ENCODE results near the gene CRISPLD2. TPM values are rescaled to one million over a fixed set of nuclear protein-coding genes. Genes with fewer than 3 reads are reported as not detected.
A peak's percentile ranks its signal among the peaks of the same experiment; 100 is the strongest.
"Not testable (repeated sequence)": the region's sequence is repeated elsewhere in the genome, so short reads cannot be mapped to it uniquely, and the experiment has no call there.

The CRISPLD2 gene
- total and polyA plus RNA-seq, 12 donors, result 7.9 to 48.1 (median 15.2) TPM

DNA sequence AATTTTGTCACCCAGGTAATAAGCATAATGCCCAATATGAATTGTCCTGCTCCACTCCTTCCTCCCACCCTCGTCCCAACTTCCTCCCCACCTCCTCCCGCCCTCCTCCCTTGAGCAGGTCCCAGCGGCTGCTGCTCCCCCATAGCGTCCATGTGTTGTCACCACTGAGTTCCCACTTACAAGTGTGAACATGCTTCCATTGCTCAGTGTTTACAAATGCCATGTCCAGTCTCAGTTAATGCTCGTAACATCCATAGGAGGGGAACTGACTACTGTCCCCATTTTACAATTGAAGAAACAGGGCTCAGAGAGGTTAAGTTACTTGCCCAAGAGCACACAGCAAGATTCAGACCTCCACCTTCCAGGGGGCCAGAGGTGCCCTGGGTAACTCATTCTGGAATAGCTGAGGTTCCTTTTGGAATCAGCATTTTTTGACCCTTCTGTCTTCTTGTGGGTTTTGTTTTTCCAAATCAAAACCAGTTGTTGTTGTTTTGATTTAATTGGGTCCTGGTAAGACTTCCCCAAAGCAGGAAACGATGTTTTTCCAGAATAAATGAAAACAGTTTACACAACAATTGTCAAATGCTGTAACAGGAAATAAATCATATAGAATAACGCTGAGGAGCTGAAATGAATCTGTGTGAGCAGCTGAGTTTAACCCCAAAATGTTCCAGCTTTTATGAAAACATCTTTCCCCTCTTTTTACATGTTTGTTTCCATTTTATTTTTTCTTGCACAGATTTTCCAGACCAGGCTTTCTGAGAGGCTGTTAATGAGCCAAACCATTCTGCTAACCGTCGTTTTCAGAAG, 117.6 kb downstream of the CRISPLD2 start:
- WGBS, 2 donors, result 59 to 62% methylated on average over 9 of the region's 9 CpGs
- ATAC-seq (no peak), DNase-seq (no peak)
- H3K4me1 ChIP-seq, result peaks cover 0 to 24% (median 13%) of the 10 kb centered on the region in 9 donors
- no peaks in the 10 kb centered on the region for H3K9me3 ChIP-seq
- H3K4me3 ChIP-seq, result no peak overlapping the region
- H3K27me3 ChIP-seq, result peaks cover 0 to 7% (median 0%) of the 10 kb centered on the region in 7 donors
- H3K27ac ChIP-seq, result no peak overlapping the region
- no peaks in the 10 kb centered on the region for H3K36me3 ChIP-seq
- intact Hi-C loops (cut with DNase I), result no loop called here
- TF ChIP-seq, protein P1, sequence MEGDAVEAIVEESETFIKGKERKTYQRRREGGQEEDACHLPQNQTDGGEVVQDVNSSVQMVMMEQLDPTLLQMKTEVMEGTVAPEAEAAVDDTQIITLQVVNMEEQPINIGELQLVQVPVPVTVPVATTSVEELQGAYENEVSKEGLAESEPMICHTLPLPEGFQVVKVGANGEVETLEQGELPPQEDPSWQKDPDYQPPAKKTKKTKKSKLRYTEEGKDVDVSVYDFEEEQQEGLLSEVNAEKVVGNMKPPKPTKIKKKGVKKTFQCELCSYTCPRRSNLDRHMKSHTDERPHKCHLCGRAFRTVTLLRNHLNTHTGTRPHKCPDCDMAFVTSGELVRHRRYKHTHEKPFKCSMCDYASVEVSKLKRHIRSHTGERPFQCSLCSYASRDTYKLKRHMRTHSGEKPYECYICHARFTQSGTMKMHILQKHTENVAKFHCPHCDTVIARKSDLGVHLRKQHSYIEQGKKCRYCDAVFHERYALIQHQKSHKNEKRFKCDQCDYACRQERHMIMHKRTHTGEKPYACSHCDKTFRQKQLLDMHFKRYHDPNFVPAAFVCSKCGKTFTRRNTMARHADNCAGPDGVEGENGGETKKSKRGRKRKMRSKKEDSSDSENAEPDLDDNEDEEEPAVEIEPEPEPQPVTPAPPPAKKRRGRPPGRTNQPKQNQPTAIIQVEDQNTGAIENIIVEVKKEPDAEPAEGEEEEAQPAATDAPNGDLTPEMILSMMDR (IDR thresholded peaks at IDR 0.05), result no peak

DNA sequence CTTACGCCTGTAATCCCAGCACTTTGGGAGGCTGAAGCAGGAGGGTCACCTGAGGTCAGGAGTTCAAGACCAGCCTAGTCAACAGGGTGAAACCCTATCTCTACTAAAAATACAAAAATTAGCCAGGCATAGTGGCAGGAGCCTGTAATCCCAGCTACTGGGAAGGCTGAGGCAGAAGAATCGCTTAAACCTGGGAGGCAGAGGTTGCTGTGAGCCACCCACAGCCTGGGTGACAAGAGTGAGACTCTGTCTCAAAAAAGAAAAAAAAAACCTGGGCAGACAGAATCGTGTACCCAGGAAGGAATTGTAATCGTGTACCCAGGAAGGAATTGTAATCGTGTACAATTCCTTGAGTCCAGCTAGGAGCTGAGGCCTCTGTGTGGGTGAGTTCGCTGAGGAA, 118.8 kb downstream of the CRISPLD2 start:
- intact Hi-C loops (cut with DNase I); ATAC-seq; DNase-seq; H3K36me3 ChIP-seq; H3K4me3 ChIP-seq; H3K27me3 ChIP-seq; H3K9me3 ChIP-seq; H3K27ac ChIP-seq: not testable (repeated sequence)
- peaks cover 0 to 15% (median 10%) of the 10 kb centered on the region in 9 donors for H3K4me1 ChIP-seq
- 78 to 84% methylated on average over 6 of the region's 6 CpGs for WGBS, 2 donors

DNA sequence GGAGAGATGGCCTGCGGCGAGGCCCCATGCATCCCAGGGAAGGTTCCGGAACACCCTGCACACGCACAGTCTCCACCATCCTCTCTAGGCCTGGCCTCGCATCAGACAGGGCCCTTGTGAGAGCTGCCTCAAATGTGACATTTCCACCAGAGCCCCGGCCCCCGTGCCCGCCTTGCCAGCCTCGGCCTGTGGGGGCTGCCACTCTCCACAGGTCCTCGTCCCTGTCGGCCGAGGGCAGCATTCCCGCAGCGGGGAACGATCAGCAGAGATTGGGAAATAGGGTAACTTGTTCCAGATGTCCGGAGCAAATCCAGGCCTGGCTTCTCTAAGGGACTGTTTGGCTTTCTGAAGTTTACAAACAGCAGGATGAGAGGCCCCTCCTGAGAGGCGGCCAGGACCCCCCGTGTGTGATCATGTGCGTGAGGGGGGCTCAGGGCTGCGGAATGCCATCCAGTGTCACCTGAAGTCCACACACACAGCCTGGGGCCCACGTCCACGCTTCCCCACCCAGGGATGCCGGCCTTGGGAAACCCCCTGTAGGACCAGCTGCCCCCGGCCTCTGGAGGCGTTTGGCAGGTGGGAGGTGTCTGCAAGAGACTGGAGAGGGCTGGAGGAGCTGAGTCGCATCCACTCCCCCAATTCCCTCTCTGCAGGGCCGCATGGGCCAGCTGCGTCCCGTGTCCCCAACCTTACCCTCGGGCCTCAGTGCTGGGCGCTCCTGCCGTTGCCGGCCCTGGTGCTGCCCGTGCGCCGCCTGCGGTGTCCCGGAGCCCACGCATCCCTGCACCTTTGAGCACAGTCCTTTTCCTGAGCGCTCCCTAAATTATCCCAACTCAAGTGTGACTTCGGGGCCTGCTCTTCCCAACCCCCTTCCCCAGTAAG, 121.1 kb downstream of the CRISPLD2 start:
- intact Hi-C loops (cut with DNase I), result no loop called here
- Histone ChIP-seq H3K27ac (no peak overlapping the region), H3K36me3 (no peaks in the 10 kb centered on the region), H3K27me3 (peaks cover 0 to 7% (median 0%) of the 10 kb centered on the region in 7 donors), H3K4me3 (no peak overlapping the region), H3K9me3 (no peaks in the 10 kb centered on the region), H3K4me1 (peaks cover 0 to 3% (median 0%) of the 10 kb centered on the region in 9 donors)
- ATAC-seq, result peak in 6 of 8 donors; percentile 25 to 72 (median 39)
- DNase-seq, result no peak
- TF ChIP-seq, protein P1 (IDR thresholded peaks at IDR 0.05), result peak in 1 of 9 donors; percentile 3
- 78 to 85% methylated on average over 40 to 41 of the region's 41 CpGs for WGBS, 2 donors

DNA sequence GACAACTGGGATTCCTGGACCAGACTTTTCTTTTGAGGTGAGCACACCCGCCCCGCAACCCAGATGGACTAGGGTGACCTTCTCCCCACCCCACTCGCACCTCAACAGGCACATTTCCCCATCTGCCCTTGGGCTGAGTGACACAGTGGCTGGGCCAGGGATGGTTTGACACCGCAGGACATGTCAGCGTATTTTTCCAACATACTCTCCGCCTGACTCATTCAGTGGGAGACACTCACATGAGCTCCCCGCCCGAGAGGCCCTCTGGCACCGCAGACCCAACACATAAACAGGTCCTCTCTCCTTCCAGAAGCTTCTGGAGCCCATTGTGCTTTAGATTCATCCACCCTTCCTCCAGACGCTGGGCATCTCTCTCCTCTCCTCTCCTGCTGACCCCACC, 122.1 kb downstream of the CRISPLD2 start:
- DNase-seq (no peak), ATAC-seq (no peak)
- intact Hi-C loops (cut with DNase I), result no loop called here

More for the DNA sequence above, 122.1 kb downstream of the CRISPLD2 start:
- 92 to 95% methylated on average over 10 of the region's 10 CpGs for WGBS, 2 donors
- Histone ChIP-seq H3K4me1 (peaks cover 0 to 3% (median 0%) of the 10 kb centered on the region in 9 donors), H3K27ac (no peak overlapping the region), H3K4me3 (no peak overlapping the region), H3K27me3 (peaks cover 0 to 7% (median 0%) of the 10 kb centered on the region in 7 donors), H3K36me3 (no peaks in the 10 kb centered on the region), H3K9me3 (no peaks in the 10 kb centered on the region)
- TF ChIP-seq, protein P1 (IDR thresholded peaks at IDR 0.05), result no peak

Measured in heart right ventricle (tissue), 16 donors.